Psoas muscle (tissue), 8 donors: ENCODE results near the gene DUSP18. TPM values are rescaled to one million over a fixed set of nuclear protein-coding genes. Genes with fewer than 3 reads are reported as not detected.

Source experiments
- ATAC-seq, 4 donors: fragments of 200-7000 bp; cut with Tn5 transposase; one replicate each; pipeline ENCODE4 v1.9.1; 2020; ENCODE audit warnings: moderate library complexity in 3 of 4, mild to moderate bottlenecking in 2 of 4
- DNase-seq, 2 donors: peaks; one replicate each; pipeline ENCODE4 v3.0.0-alpha.2; 2020
- H3K27ac ChIP-seq: fragments of 200-600 bp; one replicate; pipeline ENCODE4 v1.8.0; 2022
- H3K27me3 ChIP-seq, 3 donors: fragments of 200-600 bp in 1 of 3; one replicate each; pipeline versions ENCODE4 v1.6.1 to v1.8.0; 2013 to 2022; ENCODE audit warnings: low read length in 2 of 3, mild to moderate bottlenecking in 2 of 3, moderate library complexity in 1 of 3; ENCODE audit not compliant: insufficient read depth in 3 of 3
- H3K36me3 ChIP-seq, 2 donors: fragments of 200-600 bp in 1 of 2; one replicate each; pipeline versions ENCODE4 v1.6.1 to v1.8.0; 2013 to 2022; ENCODE audit warnings: low read depth in 1 of 2, mild to moderate bottlenecking in 1 of 2, moderate library complexity in 1 of 2; ENCODE audit not compliant: insufficient read depth in 1 of 2
- H3K4me1 ChIP-seq: fragments of 200-600 bp; one replicate; pipeline ENCODE4 v1.8.0; 2022
- H3K4me3 ChIP-seq: fragments of 200-600 bp; one replicate; pipeline ENCODE4 v1.8.0; 2022; ENCODE audit warnings: mild to moderate bottlenecking
- H3K9me3 ChIP-seq: fragments of 200-600 bp; one replicate; pipeline ENCODE4 v1.8.0; 2022
- CTCF ChIP-seq: fragments of 200-600 bp; IDR thresholded peaks from one replicate; pipeline ENCODE4 v1.8.0; 2022; ENCODE audit warnings: antibody characterized with exemption
- whole genome bisulfite sequencing, 3 donors: extraction: QIAGEN DNeasy Blood & Tissue Kit; methylation state at CpG; one replicate each; pipeline versions ENCODE4 v1.1.6 to v1.1.7; 2013; 5-methylcytosine and 5-hydroxymethylcytosine counted together
- intact Hi-C, 2 donors: fragments of 100-400 bp; cut with DNase I; formaldehyde crosslinking; loops; one replicate each; pipeline versions ENCODE4 v1.11.0 to v1.14.2; 2022
- polyA plus RNA-seq, 3 donors: library from polyadenylated mRNA; stranded (reverse); fragments of 200-250 nt; gene quantifications; one replicate each; pipeline ENCODE4 v1.2.3, GENCODE V29; 2013
- total RNA-seq, 4 donors: library from RNA; stranded (reverse); fragmentation: NEBNext Ultra II Directional in 2 of 4; extraction: Animal tissue kit (Norgen Biotek cat#: 25700) in 2 of 4; gene quantifications; one replicate each; pipeline versions ENCODE4 v1.2.1 to v1.2.4, GENCODE V29; 2021 to 2023
- donor health status: healthy with polysubstance abuse.
- donor health status: DM: no; HTN: no; CAD: no; lungs with moderate emphysema.
- donor health status: Bipolar disorder and iron deficiency.
- donor health status: healthy.
- donor health status: DM: yes; HTN: yes; CAD: no.
- donor health status: DM: no; HTN: no; CAD: no.
- donor health status: DM: no; HTN: no; CAD: no.
- donor health status: DM: yes; HTN: yes; CAD: no.

Gene DUSP18
- total and polyA plus RNA-seq, 7 donors = 0.65 to 3.8 (median 1.3) TPM

- intact Hi-C loops = no loop called here
- peak overlapping the region; percentile 85 for H3K27ac ChIP-seq
- H3K4me3 ChIP-seq = peak overlapping the region; percentile 41
- H3K27me3 ChIP-seq = no peaks in the 10 kb centered on the region
- WGBS, 3 donors = 32 to 39% (median 35%) methylated on average over 4 of the region's 4 CpGs
- DNase-seq (peak in 1 of 2 donors; percentile 77), ATAC-seq (peak; percentile 79 to 84 (median 84))
- no peaks in the 10 kb centered on the region for H3K36me3 ChIP-seq
- no peak for TF ChIP-seq CTCF
- no peaks in the 10 kb centered on the region for H3K9me3 ChIP-seq
- H3K4me1 ChIP-seq = peaks cover 46% of the 10 kb centered on the region
Measured at GRCh38 chr22:30640839-30641430, 26.7 kb downstream of the DUSP18 start.

DNA sequence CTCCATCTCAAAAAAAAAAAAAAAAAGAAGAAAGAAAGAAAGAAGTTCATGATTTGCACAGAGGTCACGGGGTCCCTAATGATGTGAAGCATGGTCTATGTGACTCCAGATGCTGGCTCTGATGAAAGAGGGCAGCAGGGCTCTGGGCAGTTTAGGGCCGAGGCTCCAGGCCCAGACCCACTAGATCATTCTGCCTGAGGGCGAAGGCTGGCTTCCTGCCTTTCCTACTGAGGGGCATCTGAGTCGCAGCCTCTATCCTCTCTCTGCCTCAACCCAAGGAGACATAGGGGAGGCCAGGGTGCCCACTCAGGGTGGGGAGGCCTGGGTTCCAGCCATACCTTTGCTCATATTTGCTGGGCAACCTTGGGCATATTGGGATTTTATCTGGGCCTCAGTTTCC, 27.3 kb downstream of the DUSP18 start:
- no peak for DNase-seq
- intact Hi-C loops = no loop called here
- peaks cover 46% of the 10 kb centered on the region for H3K4me1 ChIP-seq
- WGBS, 3 donors = 59 to 72% (median 70%) methylated on average over 4 of the region's 4 CpGs
- H3K9me3 ChIP-seq = no peaks in the 10 kb centered on the region
- no peak for ATAC-seq
- H3K36me3 ChIP-seq = no peaks in the 10 kb centered on the region
- no peak for TF ChIP-seq CTCF
- H3K27me3 ChIP-seq = no peaks in the 10 kb centered on the region
- H3K4me3 ChIP-seq = no peak overlapping the region
- H3K27ac ChIP-seq = peak overlapping the region; percentile 85

GRCh38 chr22:30637701-30638114, 30.0 kb downstream of the DUSP18 start:
- H3K4me1 ChIP-seq = peaks cover 40% of the 10 kb centered on the region
- DNase-seq (no peak), ATAC-seq (no peak)
- peak overlapping the region; percentile 85 for H3K27ac ChIP-seq
- H3K9me3 ChIP-seq = no peaks in the 10 kb centered on the region
- 41 to 50% (median 41%) methylated on average over 1 of the region's 1 CpG for WGBS, 3 donors
- intact Hi-C loops = loop anchor here (5.0 kb wide), 2 partner anchors 60 to 285 kb away; no protein-coding TSS in a partner anchor
- H3K27me3 ChIP-seq = no peaks in the 10 kb centered on the region
- TF ChIP-seq CTCF = no peak
- H3K4me3 ChIP-seq = peak overlapping the region; percentile 87
- no peaks in the 10 kb centered on the region for H3K36me3 ChIP-seq

GRCh38 chr22:30636226-30637077, 31.2 kb downstream of the DUSP18 start:
- intact Hi-C loops = loop anchor here (5.0 kb wide), 2 partner anchors 61 to 286 kb away; no protein-coding TSS in a partner anchor
- peak overlapping the region; percentile 87 for H3K4me3 ChIP-seq
- TF ChIP-seq CTCF = peak; percentile 23
- peak; percentile 11 to 41 (median 22) for ATAC-seq
- 17 to 23% (median 21%) methylated on average over 44 to 45 of the region's 45 CpGs for WGBS, 3 donors
- no peaks in the 10 kb centered on the region for H3K27me3 ChIP-seq
- no peaks in the 10 kb centered on the region for H3K9me3 ChIP-seq
- peak; percentile 46 to 71 for DNase-seq
- H3K4me1 ChIP-seq = peaks cover 34% of the 10 kb centered on the region
- H3K36me3 ChIP-seq = no peaks in the 10 kb centered on the region
- peak overlapping the region; percentile 85 for H3K27ac ChIP-seq
